ENCODE measurements around the gene ST3GAL3. TPM values are rescaled to one million over a fixed set of nuclear protein-coding genes. Genes with fewer than 3 reads are reported as not detected.

ST3GAL3 gene
- total and polyA plus RNA-seq, 2 of the 13 experiments (the other 11 are each of a cell fraction or from before 2014, with no cell fraction given), result 5.1 to 8.1 TPM

GRCh38 chr1:43974443-43975248 lies 267.3 kb downstream of the ST3GAL3 start, which contains the start of gene ATP6V0B (continued):
- TF ChIP-seq SRSF9 (IDR thresholded peaks at IDR 0.05; ENCODE audit: borderline replicate concordance, insufficient read depth, low read depth, low read length, poor library complexity, severe bottlenecking) (no peak), PCBP1 (IDR thresholded peaks at IDR 0.05; ENCODE audit: borderline replicate concordance, low read depth, low read length) (no peak), TBP (CRISPR knock-in tag; IDR thresholded peaks at IDR 0.05) (peak; percentile 61; the same call in 1 of the 2 replicates), ZNF576 (CRISPR knock-in tag; IDR thresholded peaks at IDR 0.05) (no peak), SNRNP70 (IDR thresholded peaks at IDR 0.05; ENCODE audit: low read depth, low read length) (no peak), ZNF512B (CRISPR knock-in tag; IDR thresholded peaks at IDR 0.05; ENCODE audit: borderline replicate concordance) (no peak), SOX6 (IDR thresholded peaks at IDR 0.05) (no peak), SOX6 (CRISPR knock-in tag; IDR thresholded peaks at IDR 0.05) (peak; percentile 78), HMGXB4 (CRISPR knock-in tag; IDR thresholded peaks at IDR 0.05; ENCODE audit: borderline replicate concordance in 1 of 2, low read depth in 1 of 2) (peak; percentile 68 to 82; a peak in 3 of 4 replicates), THYN1 (CRISPR knock-in tag; IDR thresholded peaks at IDR 0.05; ENCODE audit: borderline replicate concordance, low read depth) (no peak), ZNF275 (CRISPR knock-in tag; IDR thresholded peaks at IDR 0.05; ENCODE audit: borderline replicate concordance) (peak; percentile 89; the same call in 1 of the 2 replicates), DMAP1 (CRISPR knock-in tag; IDR thresholded peaks at IDR 0.05) (peak; percentile 70; the same call in 1 of the 2 replicates), IRF2 (CRISPR knock-in tag; IDR thresholded peaks at IDR 0.05) (peak; percentile 92), ZUFSP (CRISPR knock-in tag; IDR thresholded peaks at IDR 0.05; ENCODE audit: borderline replicate concordance) (no peak), MED8 (CRISPR knock-in tag; IDR thresholded peaks at IDR 0.05; ENCODE audit: insufficient replicate concordance) (peak; percentile 58), THAP11 (CRISPR knock-in tag; IDR thresholded peaks at IDR 0.05) (peak; percentile 99), SALL1 (CRISPR knock-in tag; IDR thresholded peaks at IDR 0.05) (peak; percentile 80), ZNF138 (CRISPR knock-in tag; IDR thresholded peaks at IDR 0.05; ENCODE audit: low read depth) (peak; percentile 53; the same call in 1 of the 2 replicates), NFATC3 (CRISPR knock-in tag; IDR thresholded peaks at IDR 0.05) (no peak)

Measured in HepG2 (cell line).